K562 (cell line): ENCODE results near the gene LIF. TPM values are rescaled to one million over a fixed set of nuclear protein-coding genes. Genes with fewer than 3 reads are reported as not detected.

Experiments used
- ATAC-seq: fragments of 200-7000 bp; cut with Tn5 transposase; 3 replicates; pipeline ENCODE4 v1.9.1; 2020; ENCODE audit warnings: moderate library complexity
- BruUV-seq: library from RNA; stranded (reverse); fragments of 400-500 nt; replicated peaks from 2 replicates; lab custom pipeline; 2021; lab: Mats Ljungman, UMichigan
- CTCF ChIA-PET: fragments of 300-600 bp; formaldehyde crosslinking; extraction: SDS; loops from one replicate; lab custom pipeline; 2021; ENCODE audit warnings: low intra/inter-chr PET ratio; lab: Yijun Ruan, JAX
- POLR2A ChIA-PET: fragments of 300-600, 350-650 bp; sonication (Branson Sonifier 250); formaldehyde crosslinking; extraction: SDS; loops from one replicate; lab custom pipeline; 2021; ENCODE audit warnings: antibody characterized with exemption, inconsistent platforms; lab: Yijun Ruan, JAX
- DNase-seq, 4 experiments: peaks; one replicate each; pipeline versions ENCODE4 v3.0.0 to v3.0.0-alpha.2; 2011 to 2018; ENCODE audit warnings: low spot score in 3 of 4, mixed read lengths in 3 of 4; ENCODE audit errors: extremely low read depth in 1 of 4
- FAIRE-seq: peaks from 2 replicates; lab custom pipeline; 2011; peaks lifted over from hg19 to GRCh38; lab: Jason Lieb, UNC
- H2AFZ ChIP-seq: 2 replicates; pipeline ENCODE4 v1.6.0; 2011; ENCODE audit warnings: low read depth, low read length, control low read depth, inconsistent platforms
- H3K27ac ChIP-seq: fragments of 200-600 bp; 3 replicates; pipeline ENCODE4 v1.8.0; 2011; ENCODE audit warnings: low read depth, mild to moderate bottlenecking, control low read depth, inconsistent platforms, low read length, moderate library complexity, mixed read lengths; ENCODE audit errors: extremely low read depth
- H3K27me3 ChIP-seq, 2 experiments: fragments of 300-600 bp in 1 of 2; 2 replicates in 1 of 2; 3 replicates in 1 of 2; pipeline versions ENCODE4 v1.6.0 to v1.8.0; 2011; ENCODE audit warnings: inconsistent platforms in 2 of 2, low read length in 2 of 2, mild to moderate bottlenecking in 1 of 2, mixed read lengths in 1 of 2, moderate library complexity in 1 of 2; ENCODE audit not compliant: control insufficient read depth in 2 of 2, insufficient read depth in 2 of 2
- H3K36me3 ChIP-seq: fragments of 300-600 bp; 3 replicates; pipeline ENCODE4 v1.8.0; 2011; ENCODE audit warnings: mild to moderate bottlenecking, low read length, inconsistent platforms; ENCODE audit not compliant: control insufficient read depth, insufficient read depth
- H3K4me1 ChIP-seq, 2 experiments: fragments of 200-600 bp in 1 of 2; replicated peaks in 1 of 2; 2 replicates in 1 of 2; 3 replicates in 1 of 2; pipeline versions ENCODE4 v1.5.1 to v1.8.0; 2011; ENCODE audit warnings: inconsistent platforms in 2 of 2, low read length in 2 of 2, mild to moderate bottlenecking in 1 of 2, mixed read lengths in 1 of 2, moderate library complexity in 1 of 2; ENCODE audit not compliant: control insufficient read depth in 2 of 2, insufficient read depth in 2 of 2
- H3K4me2 ChIP-seq: 2 replicates; pipeline ENCODE4 v1.6.1; 2011; ENCODE audit warnings: low read length, control low read depth, inconsistent platforms, mixed read lengths; ENCODE audit not compliant: insufficient read depth
- H3K4me3 ChIP-seq: fragments of 200-600 bp; sonication (generic), shearing (Covaris generic); 2 replicates; pipeline ENCODE4 v1.5.1; 2016; ENCODE audit warnings: control low read depth, inconsistent platforms
- H3K79me2 ChIP-seq: fragments of 200-600 bp; 3 replicates; pipeline ENCODE4 v1.8.0; 2011; ENCODE audit warnings: low read length, inconsistent platforms; ENCODE audit not compliant: control insufficient read depth, insufficient read depth
- H3K9ac ChIP-seq, 2 experiments: 2 replicates each; pipeline versions ENCODE4 v1.6.0 to v1.6.1; 2011; ENCODE audit warnings: low read depth in 2 of 2, low read length in 2 of 2, control low read depth in 1 of 2, inconsistent platforms in 1 of 2, mild to moderate bottlenecking in 1 of 2, mixed read lengths in 1 of 2; ENCODE audit not compliant: insufficient read depth in 1 of 2
- H3K9me1 ChIP-seq: one replicate; pipeline ENCODE4 v1.6.0; 2011; ENCODE audit warnings: inconsistent platforms, mild to moderate bottlenecking, low read length, moderate library complexity; ENCODE audit not compliant: control insufficient read depth, insufficient read depth
- H3K9me3 ChIP-seq: replicated peaks from 2 replicates; pipeline ENCODE4 v1.5.1; 2011; ENCODE audit warnings: low read depth, low read length, inconsistent platforms; ENCODE audit not compliant: control insufficient read depth, insufficient read depth
- H4K20me1 ChIP-seq: replicated peaks from 2 replicates; pipeline ENCODE4 v1.6.1; 2011; ENCODE audit warnings: low read length, inconsistent platforms, mixed read lengths; ENCODE audit not compliant: control insufficient read depth, insufficient read depth
- ASH1L ChIP-seq: fragments of 450-650 bp; IDR thresholded peaks from 2 replicates; pipeline ENCODE4 v1.6.1; 2018; ENCODE audit warnings: borderline replicate concordance, mild to moderate bottlenecking, low read depth; ENCODE audit not compliant: partially characterized antibody
- CHD2 ChIP-seq: IDR thresholded peaks from 2 replicates; pipeline ENCODE4 v1.6.1; 2011; ENCODE audit warnings: low read depth, low read length
- DIDO1 ChIP-seq: fragments of 450-650 bp; IDR thresholded peaks from 2 replicates; pipeline ENCODE4 v1.6.1; 2016; ENCODE audit warnings: low read depth, missing biosample characterization, missing genetic modification characterization
- DMBX1 ChIP-seq: fragments of 250-450 bp; sonication (Bioruptor Pico); IDR thresholded peaks from 2 replicates; pipeline ENCODE4 v1.8.0; 2022; ENCODE audit warnings: inconsistent platforms, mild to moderate bottlenecking, moderate library complexity, borderline replicate concordance
- GABPB2 ChIP-seq: fragments of 250-450 bp; sonication (Bioruptor Pico); conservative IDR thresholded peaks from 2 replicates; pipeline ENCODE4 v1.5.1; 2021; ENCODE audit warnings: mild to moderate bottlenecking
- MTA1 ChIP-seq: fragments of 450-650 bp; IDR thresholded peaks from 2 replicates; pipeline ENCODE4 v1.6.1; 2017; ENCODE audit warnings: borderline replicate concordance
- NFIC ChIP-seq: fragments of 450-650 bp; IDR thresholded peaks from 2 replicates; pipeline ENCODE4 v1.6.1; 2017; ENCODE audit warnings: mild to moderate bottlenecking, inconsistent platforms
- NFRKB ChIP-seq: fragments of 450-650 bp; IDR thresholded peaks from 2 replicates; pipeline ENCODE4 v1.6.1; 2016; ENCODE audit warnings: low read depth
- POU5F1 ChIP-seq: fragments of 150-350 bp; IDR thresholded peaks from 2 replicates; pipeline ENCODE4 v1.6.1; 2014; ENCODE audit warnings: borderline replicate concordance, low read length, low read depth, mild to moderate bottlenecking; ENCODE audit not compliant: partially characterized antibody
- ZC3H8 ChIP-seq: fragments of 450-650 bp; IDR thresholded peaks from 2 replicates; pipeline ENCODE4 v1.6.1; 2017
- ZFP91 ChIP-seq: sonication (generic); formaldehyde crosslinking; IDR thresholded peaks from 2 replicates; pipeline ENCODE4 v1.8.0; 2022; ENCODE audit warnings: mild to moderate bottlenecking, missing genetic modification reagents
- WGBS: fragments of 100-300 bp; shearing (Covaris generic); methylation state at CpG from one replicate; pipeline ENCODE4 v1.1.6; 2016; ENCODE audit warnings: low coverage, mixed read lengths; ENCODE audit not compliant: insufficient coverage; ENCODE audit errors: missing lambda C conversion rate; 5-methylcytosine and 5-hydroxymethylcytosine counted together
- in situ Hi-C: fragments of 300-500 bp; cut with MboI; formaldehyde crosslinking; loops from 4 replicates; pipeline ENCODE4 v1.15.0; 2018; ENCODE audit warnings: inconsistent platforms, mixed read lengths
- intact Hi-C: fragments of 100-400 bp; cut with micrococcal nuclease; formaldehyde crosslinking; loops from 2 replicates; pipeline ENCODE4 v1.14.2; 2022
- polyA plus RNA-seq, 8 experiments: library from polyadenylated mRNA; depleted of rRNA in 4 of 8; stranded (reverse) in 5 of 8; unstranded in 3 of 8; fragments of >200 nt; fragmentation: Nextera tagmentation in 2 of 8; fragmentation: Illumina TruSeq in 1 of 8; extraction: Ambion mirVana in 2 of 8; extraction: Trizol in 1 of 8; gene quantifications; 2 replicates each; pipeline versions ENCODE4 v1.2.1 to v1.2.3, GENCODE V29; 2011 to 2014; ENCODE audit warnings: inconsistent platforms in 1 of 8, missing spikeins in 1 of 8
- total RNA-seq, 7 experiments: library from RNA; depleted of rRNA in 6 of 7; stranded (reverse); fragments of >200 nt in 6 of 7; fragmentation: Illumina TruSeq in 2 of 7; extraction: Trizol in 2 of 7; gene quantifications; 2 replicates each; pipeline versions ENCODE4 v1.2.1 to v1.2.3, GENCODE V29; 2011 to 2021; ENCODE audit warnings: low replicate concordance in 1 of 7

LIF gene
- total and polyA plus RNA-seq, 9 of the 15 experiments (the other 6 are each of a cell fraction or from before 2014, with no cell fraction given), result 0.05 to 0.39 (median 0.18) TPM; not detected in 3

GRCh38 chr22:30197389-30197788 lies 49.2 kb downstream of the LIF start:
- H3K9me1 ChIP-seq, result no peaks in the 10 kb centered on the region
- no peaks in the 10 kb centered on the region for H3K79me2 ChIP-seq
- no peak for DNase-seq
- intact Hi-C loops, result no loop called here
- no peak for TF ChIP-seq MTA1
- no peak for TF ChIP-seq NFIC
- TF ChIP-seq NFRKB, result no peak
- CTCF ChIA-PET, result no interaction called here
- peaks cover 0 to 19% of the 10 kb centered on the region in 2 experiments; a peak in 3 of 5 replicates for H3K4me1 ChIP-seq
- FAIRE-seq, result no peak
- no TSS peak for BruUV-seq
- in situ Hi-C loops, result no loop called here
- no peaks in the 10 kb centered on the region for H3K36me3 ChIP-seq
- no peaks in the 10 kb centered on the region for H4K20me1 ChIP-seq
- POLR2A ChIA-PET, result no interaction called here
- no peak for ATAC-seq
- no peak overlapping the region for H3K4me2 ChIP-seq
- H2AFZ ChIP-seq, result no peak overlapping the region
- no peak overlapping the region for H3K9ac ChIP-seq
- H3K9me3 ChIP-seq, result peaks cover 4% of the 10 kb centered on the region; the same call in 1 of the 2 replicates
- no peaks in the 10 kb centered on the region for H3K27me3 ChIP-seq
- no peak overlapping the region for H3K27ac ChIP-seq
- H3K4me3 ChIP-seq, result no peak overlapping the region

DNA sequence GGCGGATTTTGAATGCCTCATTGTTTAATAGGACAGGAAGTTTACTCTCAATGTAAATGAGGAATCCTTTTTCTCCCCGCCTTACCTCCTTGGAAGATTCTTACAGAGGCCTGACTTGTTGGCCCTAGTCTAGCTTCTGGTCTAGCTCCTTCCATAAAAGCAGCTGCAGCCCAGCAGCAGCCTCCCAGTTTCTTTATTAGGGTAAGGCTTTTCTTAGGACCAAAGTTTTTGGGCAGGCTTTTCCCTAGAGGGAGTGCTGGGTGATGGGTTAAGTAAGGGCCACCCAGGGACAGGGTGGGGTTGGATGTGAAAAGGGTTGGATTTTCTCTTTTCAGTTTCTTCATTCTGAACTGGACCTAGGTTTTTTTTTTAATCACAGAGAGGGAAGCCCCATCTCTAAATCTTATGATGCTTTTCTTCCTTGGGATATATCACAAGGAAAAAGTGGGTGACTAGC lies 49.7 kb downstream of the LIF start:
- H3K4me2 ChIP-seq, result no peak overlapping the region
- H4K20me1 ChIP-seq, result no peaks in the 10 kb centered on the region
- POLR2A ChIA-PET, result interaction anchor here (0.8 kb wide), 1 partner anchor 77 kb away, joined by 3 read pairs; no protein-coding TSS in a partner anchor
- H2AFZ ChIP-seq, result peak overlapping the region; percentile 83
- no peak overlapping the region for H3K9ac ChIP-seq
- H3K27ac ChIP-seq, result peak overlapping the region; percentile 36; the same call in 1 of the 3 replicates
- ATAC-seq, result no peak; the same call in 1 of the 3 replicates
- no peaks in the 10 kb centered on the region for H3K36me3 ChIP-seq
- no peaks in the 10 kb centered on the region for H3K9me1 ChIP-seq
- DNase-seq, result no peak
- CTCF ChIA-PET, result no interaction called here
- no peaks in the 10 kb centered on the region for H3K79me2 ChIP-seq
- no TSS peak for BruUV-seq
- in situ Hi-C loops (no loop called here), intact Hi-C loops (no loop called here)
- peaks cover 3% of the 10 kb centered on the region; the same call in 1 of the 2 replicates for H3K9me3 ChIP-seq
- WGBS, result 56% methylated on average over 2 of the region's 2 CpGs
- FAIRE-seq, result no peak
- H3K27me3 ChIP-seq, result no peaks in the 10 kb centered on the region
- H3K4me3 ChIP-seq, result no peak overlapping the region
- H3K4me1 ChIP-seq, result peaks cover 0 to 19% of the 10 kb centered on the region in 2 experiments; a peak in 3 of 5 replicates
- TF ChIP-seq DMBX1 (CRISPR knock-in tag) (no peak), POU5F1 (no peak), ZC3H8 (no peak), GABPB2 (no peak), ASH1L (no peak), ZFP91 (CRISPR knock-in tag) (no peak), DIDO1 (tag) (no peak), CHD2 (no peak)
